B cell (primary cell): ENCODE results near the gene HES4.

Experiments used
- CTCF ChIP-seq: fragments of 200-600 bp; IDR thresholded peaks from one replicate; pipeline ENCODE4 v1.8.0; 2022; ENCODE audit warnings: antibody characterized with exemption, mild to moderate bottlenecking
- EZH2 ChIP-seq: IDR thresholded peaks from 2 replicates; pipeline ENCODE4 v1.6.1; 2012; ENCODE audit warnings: borderline replicate concordance, low read depth, mild to moderate bottlenecking, moderate library complexity, low read length; ENCODE audit not compliant: insufficient read depth, poor library complexity, severe bottlenecking

- TF ChIP-seq EZH2 (no peak), CTCF (no peak)
Observed at GRCh38 chr1:1047407-1047806, 47.5 kb upstream of the HES4 start.
